Right lobe of liver (tissue), 6 donors: Measurements from ENCODE around the gene STRIP2. TPM values are rescaled to one million over a fixed set of nuclear protein-coding genes. Genes with fewer than 3 reads are reported as not detected.

Source experiments
- ATAC-seq, 4 donors: fragments of 200-7000 bp; cut with Tn5 transposase; one replicate each; pipeline ENCODE4 v1.9.1; 2020; ENCODE audit warnings: mild to moderate bottlenecking in 4 of 4, moderate library complexity in 4 of 4
- DNase-seq, 3 donors: peaks; one replicate each; pipeline ENCODE4 v3.0.0-alpha.2; 2020
- H3K27ac ChIP-seq, 3 donors: fragments of 200-600 bp; one replicate each; pipeline ENCODE4 v1.8.0; 2022
- H3K27me3 ChIP-seq, 2 donors: fragments of 200-600 bp; one replicate each; pipeline ENCODE4 v1.8.0; 2022
- H3K36me3 ChIP-seq, 4 donors: fragments of 200-600 bp; sonication (generic) in 1 of 4; one replicate each; pipeline versions ENCODE4 v1.5.1 to v1.8.0; 2017 to 2022; ENCODE audit warnings: control low read depth in 1 of 4
- H3K4me1 ChIP-seq, 4 donors: fragments of 200-600 bp; sonication (generic) in 1 of 4; one replicate each; pipeline versions ENCODE4 v1.5.1 to v1.8.0; 2017 to 2022; ENCODE audit warnings: control low read depth in 1 of 4
- H3K4me3 ChIP-seq, 3 donors: fragments of 200-600 bp; one replicate each; pipeline ENCODE4 v1.8.0; 2022
- H3K9me3 ChIP-seq, 4 donors: fragments of 200-600 bp; sonication (generic) in 1 of 4; one replicate each; pipeline versions ENCODE4 v1.5.1 to v1.8.0; 2017 to 2022; ENCODE audit warnings: control low read depth in 1 of 4
- CTCF ChIP-seq, 4 donors: fragments of 200-600 bp in 3 of 4; fragments of 450-650 bp in 1 of 4; IDR thresholded peaks; one replicate each; pipeline versions ENCODE4 v1.5.1 to v1.8.0; 2016 to 2022; ENCODE audit warnings: antibody characterized with exemption in 4 of 4, mild to moderate bottlenecking in 2 of 4
- POLR2A ChIP-seq: fragments of 450-650 bp; IDR thresholded peaks from one replicate; pipeline ENCODE4 v1.6.1; 2017; ENCODE audit warnings: antibody characterized with exemption, mild to moderate bottlenecking
- WGBS: methylation state at CpG from one replicate; pipeline ENCODE4 v1.1.6; 2018; ENCODE audit warnings: low coverage, low lambda C conversion rate; ENCODE audit not compliant: insufficient coverage; ENCODE audit errors: missing lambda C conversion rate; 5-methylcytosine and 5-hydroxymethylcytosine counted together
- intact Hi-C, 2 donors: fragments of 100-400 bp; cut with DNase I; formaldehyde crosslinking; loops; one replicate each; pipeline versions ENCODE4 v1.11.2 to v1.14.1; 2022
- total RNA-seq, 6 experiments: library from RNA; depleted of rRNA in 2 of 6; stranded (reverse); fragments of >200 nt in 2 of 6; fragmentation: NEBNext Ultra II Directional in 3 of 6; extraction: Animal tissue kit (Norgen Biotek cat#: 25700) in 3 of 6; gene quantifications; one replicate each; pipeline versions ENCODE4 v1.1.0 to v1.2.4, GENCODE V29; 2016 to 2023
- donor health status: DM: no; HTN: yes; CAD: no.
- donor health status: DM: no; HTN: no; CAD: no.
- donor health status: DM: no; HTN: no; CAD: no.
- donor health status: DM: no; HTN: yes; CAD: no.
- donor health status: DM: no; HTN: yes; CAD: no.

Gene STRIP2
- total RNA-seq, 6 experiments from 2014 or later, result 0.24 to 0.86 (median 0.42) TPM

GRCh38 chr7:129498021-129498420 lies 63.8 kb downstream of the STRIP2 start:
- DNase-seq, result no peak
- no peaks in the 10 kb centered on the region for H3K4me1 ChIP-seq
- no peak overlapping the region for H3K27ac ChIP-seq
- H3K9me3 ChIP-seq, result no peaks in the 10 kb centered on the region
- no peak overlapping the region for H3K4me3 ChIP-seq
- H3K27me3 ChIP-seq, result no peaks in the 10 kb centered on the region
- no peak for TF ChIP-seq CTCF (IDR thresholded peaks at IDR 0.05)
- no peak for TF ChIP-seq POLR2A
- ATAC-seq, result no peak
- 100% methylated on average over 1 of the region's 1 CpG for WGBS
- intact Hi-C loops, result no loop called here
- H3K36me3 ChIP-seq, result no peaks in the 10 kb centered on the region

- Histone ChIP-seq H3K4me1 (no peaks in the 10 kb centered on the region), H3K9me3 (no peaks in the 10 kb centered on the region), H3K4me3 (no peak overlapping the region), H3K36me3 (no peaks in the 10 kb centered on the region), H3K27ac (no peak overlapping the region), H3K27me3 (no peaks in the 10 kb centered on the region)
- intact Hi-C loops, result no loop called here
- ATAC-seq, result no peak
- DNase-seq, result no peak
- 62% methylated on average over 6 of the region's 6 CpGs for WGBS
- no peak for TF ChIP-seq POLR2A
- no peak for TF ChIP-seq CTCF (IDR thresholded peaks at IDR 0.05)
Measured at GRCh38 chr7:129499999-129500398, 65.8 kb downstream of the STRIP2 start.

- intact Hi-C loops, result no loop called here
- Histone ChIP-seq H3K36me3 (no peaks in the 10 kb centered on the region), H3K27ac (no peak within 1 kb of the TSS), H3K4me3 (peak within 1 kb of the TSS; percentile 48 to 56 (median 49)), H3K4me1 (no peaks in the 10 kb centered on the region), H3K9me3 (no peaks in the 10 kb centered on the region), H3K27me3 (no peaks in the 10 kb centered on the region)
- WGBS, result 22% methylated on average over 9 of the region's 89 CpGs
- ATAC-seq, result peak; percentile 94 to 98 (median 96)
- peak; percentile 82 to 86 (median 86) for DNase-seq
- no peak for TF ChIP-seq POLR2A
- TF ChIP-seq CTCF (IDR thresholded peaks at IDR 0.05), result no peak
Measured at GRCh38 chr7:129501760-129502707, 67.8 kb downstream of the STRIP2 start, which contains the start of gene SMKR1. SMKR1 (plus strand) TSS chr7:129502531; CDS start chr7:129502825, 294 bp downstream.

- H3K27ac ChIP-seq, result no peak overlapping the region
- H3K4me1 ChIP-seq, result no peaks in the 10 kb centered on the region
- peak in 2 of 3 donors; percentile 23 to 24 for DNase-seq
- H3K27me3 ChIP-seq, result no peaks in the 10 kb centered on the region
- no peaks in the 10 kb centered on the region for H3K36me3 ChIP-seq
- intact Hi-C loops, result no loop called here
- TF ChIP-seq POLR2A (no peak), CTCF (IDR thresholded peaks at IDR 0.05) (no peak)
- H3K4me3 ChIP-seq, result peak overlapping the region; percentile 48 to 56 (median 49)
- no peaks in the 10 kb centered on the region for H3K9me3 ChIP-seq
- peak; percentile 16 to 39 (median 29) for ATAC-seq
- 54% methylated on average over 14 of the region's 58 CpGs for WGBS
Measured at GRCh38 chr7:129502708-129503685, 68.8 kb downstream of the STRIP2 start.
